PC-3 (cell line): ENCODE data around the gene GFER. TPM values are rescaled to one million over a fixed set of nuclear protein-coding genes. Genes with fewer than 3 reads are reported as not detected.

Experiments
- ATAC-seq: fragments of 200-7000 bp; cut with Tn5 transposase; 2 replicates; pipeline ENCODE4 v1.9.1; 2020; ENCODE audit warnings: mild to moderate bottlenecking, moderate library complexity
- BruUV-seq: library from RNA; stranded (reverse); fragments of 400-500 nt; replicated peaks from 2 replicates; lab custom pipeline; 2021; lab: Mats Ljungman, UMichigan
- CTCF ChIA-PET: fragments of 300-600 bp; sonication (Branson Sonifier 250); formaldehyde crosslinking; loops from one replicate; lab custom pipeline; 2022; ENCODE audit warnings: antibody characterized with exemption; lab: Charles Lee
- POLR2A ChIA-PET: fragments of 300-600 bp; sonication (Branson Sonifier 250); formaldehyde crosslinking; loops from one replicate; lab custom pipeline; 2022; ENCODE audit warnings: antibody characterized with exemption; ENCODE audit not compliant: unreplicated experiment; lab: Charles Lee
- DNase-seq: peaks from one replicate; pipeline ENCODE4 v3.0.0-alpha.2; 2015
- H2AFZ ChIP-seq: fragments of 300-600 bp; sonication (generic); 2 replicates; pipeline ENCODE4 v1.6.0; 2016; ENCODE audit warnings: antibody characterized with exemption, low read length
- H3F3A ChIP-seq: fragments of 300-600 bp; sonication (generic); one replicate; pipeline ENCODE4 v1.6.0; 2017; ENCODE audit warnings: antibody characterized with exemption, low read length, control low read depth, mild to moderate bottlenecking; ENCODE audit not compliant: unreplicated experiment
- H3K27ac ChIP-seq: fragments of 300-600 bp; sonication (generic); 2 replicates; pipeline ENCODE4 v1.5.1; 2016; ENCODE audit warnings: mild to moderate bottlenecking, low read length
- H3K27me3 ChIP-seq: fragments of 300-600 bp; sonication (generic); 2 replicates; pipeline ENCODE4 v1.6.1; 2016; ENCODE audit warnings: low read length, mixed read lengths
- H3K36me3 ChIP-seq: fragments of 300-600 bp; sonication (generic); 2 replicates; pipeline ENCODE4 v1.6.1; 2016; ENCODE audit warnings: low read depth, mixed run types, low read length, mixed read lengths
- H3K4me1 ChIP-seq: fragments of 300-600 bp; sonication (generic); 2 replicates; pipeline ENCODE4 v1.5.1; 2016; ENCODE audit warnings: low read length; ENCODE audit not compliant: insufficient read depth
- H3K4me2 ChIP-seq: fragments of 300-600 bp; sonication (generic); 2 replicates; pipeline ENCODE4 v1.6.0; 2016; ENCODE audit warnings: low read length
- H3K4me3 ChIP-seq: fragments of 300-600 bp; sonication (generic); 2 replicates; pipeline ENCODE4 v1.5.1; 2016; ENCODE audit warnings: mild to moderate bottlenecking, low read length, mixed read lengths
- H3K79me2 ChIP-seq: fragments of 300-600 bp; sonication (generic); 2 replicates; pipeline ENCODE4 v1.6.1; 2017; ENCODE audit warnings: low read length, mixed read lengths
- H3K9ac ChIP-seq: fragments of 300-600 bp; sonication (generic); 2 replicates; pipeline ENCODE4 v1.6.0; 2016; ENCODE audit warnings: mild to moderate bottlenecking, low read length
- H3K9me2 ChIP-seq: fragments of 300-600 bp; sonication (generic); replicated peaks from 2 replicates; pipeline ENCODE4 v1.6.1; 2016; ENCODE audit warnings: mixed run types, low read length, mixed read lengths
- H3K9me3 ChIP-seq: fragments of 300-600 bp; sonication (generic); 2 replicates; pipeline ENCODE4 v1.6.1; 2016; ENCODE audit warnings: low read length, mixed read lengths
- H4K20me1 ChIP-seq: fragments of 300-600 bp; sonication (generic); 2 replicates; pipeline ENCODE4 v1.6.1; 2016; ENCODE audit warnings: low read length, mixed read lengths
- EZH2 ChIP-seq: fragments of 300-600 bp; sonication (generic); IDR thresholded peaks from one replicate; pipeline ENCODE4 v1.6.1; 2017; ENCODE audit warnings: antibody characterized with exemption, mild to moderate bottlenecking, low read length; ENCODE audit not compliant: unreplicated experiment
- EZH2phosphoT487 ChIP-seq: fragments of 300-600 bp; sonication (generic); IDR thresholded peaks from 2 replicates; pipeline ENCODE4 v1.6.1; 2018; ENCODE audit warnings: mild to moderate bottlenecking, antibody characterized with exemption, low read length, borderline replicate concordance
- intact Hi-C: fragments of 100-400 bp; cut with micrococcal nuclease; formaldehyde crosslinking; loops from 2 replicates; pipeline ENCODE4 v1.9.0; 2023
- total RNA-seq: library from RNA; depleted of rRNA; stranded (reverse); fragments of >200 nt; gene quantifications from 2 replicates; pipeline ENCODE4 v1.2.3, GENCODE V29; 2014
- TF ChIP-seq, protein P1 (sequence below): fragments of 300-600 bp; sonication (generic); conservative IDR thresholded peaks from 2 replicates; pipeline ENCODE4 v1.5.1; 2017; ENCODE audit warnings: antibody characterized with exemption, low read depth, mild to moderate bottlenecking, low read length

The GFER gene
- total RNA-seq, 1 experiment from 2014 or later, result 66.8 TPM

DNA sequence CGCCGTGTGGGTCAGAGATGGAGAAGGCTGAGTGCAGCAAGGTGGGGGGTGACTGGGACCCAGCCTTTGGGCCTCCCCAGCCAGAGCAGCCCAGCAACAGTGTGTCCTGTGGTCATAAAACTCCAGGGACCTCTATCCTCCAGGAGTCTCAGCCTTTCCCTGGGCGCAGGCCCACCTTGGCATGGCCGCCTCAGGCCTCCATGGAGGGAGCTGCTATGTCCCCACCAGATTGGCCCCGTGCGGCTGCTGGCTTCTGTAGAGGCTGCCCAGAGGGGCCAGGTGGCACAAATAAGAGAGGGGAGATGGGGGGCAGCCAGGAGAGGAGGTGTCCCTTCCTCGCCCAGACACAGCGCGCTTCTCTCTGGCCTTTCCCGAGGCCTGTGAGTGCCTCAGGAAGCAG is 3.2 kb downstream of the GFER start:
- no peak overlapping the region for H3K4me2 ChIP-seq
- ChIA-PET CTCF (no interaction called here), POLR2A (no interaction called here)
- H3K36me3 ChIP-seq, result no peaks in the 10 kb centered on the region; the same call in 1 of the 2 replicates
- no peaks in the 10 kb centered on the region for H3K9me3 ChIP-seq
- H3K4me3 ChIP-seq, result no peak overlapping the region
- BruUV-seq, result no TSS peak
- peaks cover 19% of the 10 kb centered on the region for H3K79me2 ChIP-seq
- intact Hi-C loops, result no loop called here
- H3K27me3 ChIP-seq, result no peaks in the 10 kb centered on the region
- no peak overlapping the region for H3K9ac ChIP-seq
- H3K4me1 ChIP-seq, result peaks cover 21% of the 10 kb centered on the region
- no peak for ATAC-seq
- no peak overlapping the region for H2AFZ ChIP-seq
- no peaks in the 10 kb centered on the region for H4K20me1 ChIP-seq
- no peaks in the 10 kb centered on the region for H3K9me2 ChIP-seq
- DNase-seq, result no peak
- H3K27ac ChIP-seq, result no peak overlapping the region
- peaks cover 3% of the 10 kb centered on the region for H3F3A ChIP-seq
- no peak for TF ChIP-seq EZH2phosphoT487
- TF ChIP-seq, protein P1, sequence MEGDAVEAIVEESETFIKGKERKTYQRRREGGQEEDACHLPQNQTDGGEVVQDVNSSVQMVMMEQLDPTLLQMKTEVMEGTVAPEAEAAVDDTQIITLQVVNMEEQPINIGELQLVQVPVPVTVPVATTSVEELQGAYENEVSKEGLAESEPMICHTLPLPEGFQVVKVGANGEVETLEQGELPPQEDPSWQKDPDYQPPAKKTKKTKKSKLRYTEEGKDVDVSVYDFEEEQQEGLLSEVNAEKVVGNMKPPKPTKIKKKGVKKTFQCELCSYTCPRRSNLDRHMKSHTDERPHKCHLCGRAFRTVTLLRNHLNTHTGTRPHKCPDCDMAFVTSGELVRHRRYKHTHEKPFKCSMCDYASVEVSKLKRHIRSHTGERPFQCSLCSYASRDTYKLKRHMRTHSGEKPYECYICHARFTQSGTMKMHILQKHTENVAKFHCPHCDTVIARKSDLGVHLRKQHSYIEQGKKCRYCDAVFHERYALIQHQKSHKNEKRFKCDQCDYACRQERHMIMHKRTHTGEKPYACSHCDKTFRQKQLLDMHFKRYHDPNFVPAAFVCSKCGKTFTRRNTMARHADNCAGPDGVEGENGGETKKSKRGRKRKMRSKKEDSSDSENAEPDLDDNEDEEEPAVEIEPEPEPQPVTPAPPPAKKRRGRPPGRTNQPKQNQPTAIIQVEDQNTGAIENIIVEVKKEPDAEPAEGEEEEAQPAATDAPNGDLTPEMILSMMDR, result no peak
- no peak for TF ChIP-seq EZH2

- H3K9me2 ChIP-seq, result no peaks in the 10 kb centered on the region
- no peaks in the 10 kb centered on the region; the same call in 1 of the 2 replicates for H3K36me3 ChIP-seq
- no peak within 1 kb of the TSS for H3K9ac ChIP-seq
- no peak within 1 kb of the TSS for H3K27ac ChIP-seq
- peaks cover 18% of the 10 kb centered on the region for H3K4me1 ChIP-seq
- H3K4me3 ChIP-seq, result peak within 1 kb of the TSS; percentile 52
- ATAC-seq (peak; percentile 14; the same call in 1 of the 2 replicates), DNase-seq (peak; percentile 39)
- peak within 1 kb of the TSS; percentile 65 for H3K4me2 ChIP-seq
- no peaks in the 10 kb centered on the region for H4K20me1 ChIP-seq
- TF ChIP-seq EZH2phosphoT487, result no peak
- no peak for TF ChIP-seq EZH2
- TF ChIP-seq, protein P1, result no peak
- no peaks in the 10 kb centered on the region for H3K9me3 ChIP-seq
- peaks cover 16% of the 10 kb centered on the region for H3K79me2 ChIP-seq
- H2AFZ ChIP-seq, result peak within 1 kb of the TSS; percentile 20; the same call in 1 of the 2 replicates
- no TSS peak for BruUV-seq
- no peaks in the 10 kb centered on the region for H3F3A ChIP-seq
- CTCF ChIA-PET, result no interaction called here
- no peaks in the 10 kb centered on the region for H3K27me3 ChIP-seq
- POLR2A ChIA-PET, result no interaction called here
- intact Hi-C loops, result no loop called here
Measured at GRCh38 chr16:1989209-1990100, 5.5 kb downstream of the GFER start, which contains the start of gene SYNGR3. Gene SYNGR3 (plus strand): TSS chr16:1989970. CDS start chr16:1990103, 133 bp downstream.

- no peak overlapping the region for H2AFZ ChIP-seq
Measured at GRCh38 chr16:1990101-1990350, 6.0 kb downstream of the GFER start.

More at GRCh38 chr16:1990101-1990350, 6.0 kb downstream of the GFER start:
- H3K27me3 ChIP-seq, result no peaks in the 10 kb centered on the region
- H4K20me1 ChIP-seq, result no peaks in the 10 kb centered on the region
- H3K4me1 ChIP-seq, result peaks cover 14% of the 10 kb centered on the region
- H3K36me3 ChIP-seq, result no peaks in the 10 kb centered on the region; the same call in 1 of the 2 replicates
- no peaks in the 10 kb centered on the region for H3K9me2 ChIP-seq
- H3K9ac ChIP-seq, result no peak overlapping the region
- CTCF ChIA-PET, result interaction anchor here (0.6 kb wide), 1 partner anchor 151 kb away, joined by 3 read pairs; no protein-coding TSS in a partner anchor
- ATAC-seq, result no peak
- H3F3A ChIP-seq, result no peaks in the 10 kb centered on the region
- peaks cover 11% of the 10 kb centered on the region for H3K79me2 ChIP-seq
- DNase-seq, result no peak
- no peak overlapping the region for H3K27ac ChIP-seq
- peak overlapping the region; percentile 65; the same call in 1 of the 2 replicates for H3K4me2 ChIP-seq
- TF ChIP-seq EZH2, result no peak
- TF ChIP-seq, protein P1, result no peak
- TF ChIP-seq EZH2phosphoT487, result no peak
- POLR2A ChIA-PET, result no interaction called here
- intact Hi-C loops, result no loop called here
- peak overlapping the region; percentile 52; the same call in 1 of the 2 replicates for H3K4me3 ChIP-seq
- no TSS peak for BruUV-seq
- H3K9me3 ChIP-seq, result no peaks in the 10 kb centered on the region
